GM21423 (cell line): ENCODE data around the gene UEVLD.

ENCODE experiments used
- ATAC-seq: cut with Tn5 transposase; IDR thresholded peaks from one replicate; pipeline ENCODE4 v1.9.1; 2021; ENCODE audit warnings: mild to moderate bottlenecking, moderate library complexity; ENCODE audit not compliant: unreplicated experiment

Gene UEVLD

DNA sequence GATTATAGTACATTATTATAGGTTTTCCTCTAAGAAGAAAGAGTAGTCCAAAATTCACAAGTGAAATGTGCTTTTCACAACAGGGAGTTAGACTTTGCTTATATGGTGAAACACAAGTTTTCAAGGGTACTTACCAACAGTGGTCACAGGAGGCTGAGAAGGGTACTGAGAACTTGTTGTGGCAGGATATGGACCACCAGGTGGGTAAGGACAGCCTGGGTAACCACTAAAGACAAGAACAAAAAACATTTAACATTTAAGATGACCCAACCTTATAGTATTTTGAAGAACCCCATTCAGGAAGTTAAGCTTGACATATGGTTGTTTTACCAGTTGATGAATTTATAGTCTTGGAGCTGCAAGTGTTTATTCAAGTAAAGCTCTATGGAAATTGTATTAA, 86.2 kb downstream of the UEVLD start:
- ATAC-seq, result no peak

DNA sequence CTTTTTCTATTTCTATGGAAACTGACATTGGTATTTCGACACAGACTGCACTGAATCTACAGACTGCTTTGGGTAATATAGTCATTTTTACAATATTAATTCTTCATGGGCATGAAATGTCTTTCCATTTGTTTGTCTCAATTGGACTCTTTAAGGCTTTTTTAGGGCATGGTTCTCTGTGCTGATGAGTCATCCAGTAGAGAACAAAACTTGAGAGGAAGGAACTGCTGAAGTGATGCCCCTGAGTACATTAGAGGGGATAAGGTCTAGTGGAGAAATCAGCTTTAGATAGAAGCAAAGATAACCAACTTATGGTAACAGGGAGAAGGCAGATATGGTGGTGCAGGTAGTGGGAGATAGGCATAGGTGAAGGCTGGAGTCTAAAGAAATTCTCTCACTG, 86.9 kb downstream of the UEVLD start:
- no peak for ATAC-seq

DNA sequence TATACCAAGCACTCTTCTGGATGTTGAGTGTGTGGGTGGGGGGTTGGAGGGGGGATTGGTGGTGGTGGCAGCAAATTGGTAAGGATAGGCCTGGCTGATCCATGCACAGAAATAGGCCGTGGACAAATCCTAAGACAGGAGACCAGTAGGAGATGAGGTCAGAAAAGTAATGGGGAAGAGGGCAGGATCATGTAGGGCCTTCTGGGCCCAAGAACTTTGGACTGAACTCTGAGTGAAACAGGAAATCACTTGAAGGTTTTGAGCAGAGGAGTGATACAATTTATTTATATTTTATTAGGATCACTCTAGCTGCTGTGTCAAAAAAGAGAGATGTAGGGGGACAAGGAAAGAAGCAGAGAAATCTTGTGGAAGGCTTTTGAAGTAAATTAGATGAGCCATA, 90.5 kb downstream of the UEVLD start:
- no peak for ATAC-seq

DNA sequence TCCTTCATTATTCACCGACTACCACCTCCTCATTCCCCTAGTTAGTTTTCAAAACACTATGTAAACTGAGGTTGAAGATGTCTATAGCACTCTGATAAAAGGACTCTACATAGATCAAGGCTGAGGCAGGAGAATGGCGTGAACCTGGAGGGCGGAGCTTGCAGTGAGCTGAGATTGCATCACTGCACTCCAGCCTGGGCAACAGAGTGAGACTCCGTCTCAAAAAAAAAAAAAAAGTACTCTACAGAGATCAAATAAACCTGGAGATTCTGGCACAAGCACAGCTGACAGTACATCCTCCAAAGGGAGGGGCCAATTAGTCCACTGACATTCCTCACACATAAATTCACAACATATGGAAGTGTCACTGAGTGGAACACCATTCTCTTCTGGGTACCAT, 92.8 kb downstream of the UEVLD start:
- no peak for ATAC-seq

DNA sequence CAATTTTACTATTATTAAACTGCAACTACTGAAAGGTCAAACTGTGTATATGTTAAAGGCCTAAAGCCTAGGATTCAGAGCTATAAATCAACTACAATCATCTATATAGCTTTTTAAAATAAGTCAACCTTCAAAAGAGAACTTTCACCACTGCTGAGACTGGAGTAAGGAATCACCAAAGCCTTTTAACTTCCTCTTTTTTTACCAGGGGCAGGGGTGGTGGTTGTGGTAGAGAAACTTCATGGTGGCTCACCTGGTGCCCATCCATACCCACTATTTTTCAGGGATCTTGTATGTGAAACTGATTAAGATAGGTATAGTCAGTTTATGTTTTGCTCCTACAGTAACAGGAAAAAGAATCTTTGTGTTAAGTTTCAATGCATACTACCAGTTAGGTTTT, 93.3 kb downstream of the UEVLD start:
- no peak for ATAC-seq

DNA sequence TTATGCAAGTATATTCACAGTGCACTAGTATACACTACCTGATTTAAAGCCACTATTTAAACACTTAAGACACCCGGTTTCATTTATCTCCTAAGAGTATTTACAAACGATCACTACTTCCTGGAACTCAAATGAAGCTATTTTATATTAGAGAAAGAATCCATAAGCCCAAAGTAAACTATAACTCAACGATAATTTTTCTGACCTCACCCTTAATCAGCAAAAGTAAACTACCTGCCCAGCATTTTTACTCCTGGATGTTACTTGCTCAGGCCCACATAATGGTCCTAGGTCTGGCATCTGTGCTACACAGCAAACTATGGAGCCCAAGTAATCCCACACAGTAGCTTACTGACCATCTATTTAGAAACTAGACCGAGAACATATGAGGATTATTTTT, 95.2 kb downstream of the UEVLD start:
- ATAC-seq, result no peak

DNA sequence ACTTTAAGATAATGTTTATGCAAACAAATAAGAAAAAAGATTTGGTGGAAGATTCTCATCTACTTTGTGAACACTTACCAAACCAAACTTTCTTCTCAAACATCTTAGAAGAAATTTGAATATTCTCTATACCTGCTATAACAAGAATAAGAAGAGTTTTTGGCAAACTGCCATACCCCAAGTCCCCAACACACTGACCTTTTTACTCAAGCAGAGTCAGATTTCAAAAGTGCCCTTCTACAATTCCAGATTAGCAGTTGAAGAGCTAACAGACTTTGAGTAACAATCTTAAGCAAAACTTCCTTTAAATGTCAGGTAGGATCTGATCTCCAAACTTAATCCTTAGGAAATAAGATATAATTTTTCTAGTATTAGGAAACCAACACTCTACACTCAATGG, 95.6 kb downstream of the UEVLD start:
- ATAC-seq, result no peak

DNA sequence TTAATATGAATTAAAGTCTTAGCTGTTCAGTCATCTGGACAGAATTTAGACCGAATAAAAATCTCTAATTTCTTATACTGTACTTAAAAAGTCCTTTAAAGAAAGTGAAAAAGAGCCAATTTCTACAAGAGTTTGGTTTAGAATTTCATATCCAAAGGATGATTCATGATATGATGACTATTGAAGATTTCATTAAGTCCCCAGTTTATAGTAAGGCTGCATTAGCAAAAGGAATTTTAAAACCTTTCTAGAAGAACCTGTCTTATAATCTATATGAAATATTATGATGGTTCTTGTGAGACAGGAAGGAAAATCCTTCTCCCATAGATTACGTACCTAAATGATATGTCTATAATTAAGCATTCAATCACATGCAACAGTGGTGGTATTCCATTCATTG, 96.6 kb downstream of the UEVLD start:
- no peak for ATAC-seq

DNA sequence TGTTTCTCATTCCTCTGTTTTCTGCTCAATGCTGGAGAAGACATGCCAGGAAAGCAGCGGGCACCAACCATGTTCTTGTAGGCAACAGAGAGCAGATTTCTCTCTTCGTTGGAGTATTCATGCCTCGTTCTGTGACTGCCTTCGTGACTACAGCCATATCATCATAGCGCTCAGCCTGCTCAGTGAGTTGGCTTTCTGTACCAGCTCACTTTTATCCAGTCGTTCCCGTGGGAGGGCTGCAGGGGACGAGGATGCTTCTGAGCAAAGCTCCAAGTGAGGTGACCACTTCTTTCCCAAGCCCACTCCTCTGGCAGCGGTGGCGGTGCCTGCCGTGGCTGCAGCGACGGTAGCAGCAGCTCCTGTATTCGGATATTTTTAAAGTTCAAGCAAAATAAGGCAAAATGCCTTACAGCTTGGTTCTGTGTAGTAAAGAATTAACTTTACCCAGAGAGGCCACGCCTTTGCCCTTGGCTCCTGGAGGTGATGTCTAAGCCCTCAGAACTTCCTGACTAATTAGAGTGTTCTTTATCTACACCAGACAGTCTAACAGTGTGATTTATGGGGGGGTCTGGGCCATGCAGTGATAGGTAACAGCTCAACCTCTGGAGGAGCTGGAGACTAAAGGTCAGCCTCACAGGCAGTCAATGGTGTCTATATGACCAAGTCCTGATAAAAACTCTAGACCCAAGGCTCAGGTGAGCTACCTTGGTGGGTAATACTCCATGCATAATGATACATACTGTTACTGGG, 97.6 kb downstream of the UEVLD start:
- ATAC-seq, result no peak

DNA sequence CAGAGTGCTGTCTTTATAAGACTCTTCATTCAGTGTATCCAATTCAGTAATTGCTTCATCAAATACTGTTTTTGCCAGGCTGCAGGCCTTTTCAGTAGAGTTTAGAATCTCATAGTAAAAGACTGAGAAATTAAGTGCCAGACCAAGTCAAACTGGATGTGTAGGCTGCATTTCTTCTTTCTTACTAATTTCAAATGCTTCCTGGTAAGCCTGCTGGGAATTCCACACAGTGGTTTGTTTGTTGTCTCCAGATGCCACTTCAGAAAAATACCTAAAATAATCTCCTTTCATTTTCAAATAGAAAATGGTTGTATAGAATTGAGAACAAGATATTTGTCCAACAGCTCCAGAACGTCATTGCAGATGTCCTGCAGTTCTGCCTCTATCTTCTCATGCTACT, 98.2 kb downstream of the UEVLD start:
- no peak for ATAC-seq

DNA sequence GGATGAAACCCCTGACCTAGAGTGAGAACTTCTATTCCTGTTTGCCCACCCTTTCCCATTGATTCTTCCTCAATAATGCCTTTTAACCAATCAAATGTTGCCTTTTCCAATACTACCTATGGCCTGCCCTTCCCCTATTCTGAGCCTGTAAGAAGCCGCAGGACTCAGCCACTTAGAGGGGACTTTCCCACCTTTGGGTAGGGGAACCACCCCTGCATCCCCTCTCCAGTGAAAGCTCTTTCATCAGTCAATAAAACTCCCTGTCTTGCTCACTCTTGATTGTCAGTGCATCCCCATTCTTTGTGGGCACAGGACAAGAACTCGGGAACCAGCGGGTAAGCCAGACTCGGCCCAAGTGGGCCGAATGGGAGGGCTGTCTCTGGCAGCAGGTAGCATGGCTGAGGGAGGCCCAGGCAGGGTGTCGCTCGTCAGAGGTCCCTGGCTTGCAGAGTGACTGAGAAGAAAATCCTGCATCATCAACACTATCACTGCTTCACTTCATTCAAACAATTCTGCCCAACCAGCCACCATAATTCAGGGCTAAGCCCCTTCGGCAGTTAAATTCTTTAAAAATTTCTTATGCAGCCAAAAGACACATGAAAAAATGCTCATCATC, 102.5 kb downstream of the UEVLD start:
- peak; percentile 51 for ATAC-seq
